HL-60 (cell line): ENCODE data around the gene PITPNB.

Source experiments
- DNase-seq, 2 experiments: peaks; one replicate each; pipeline ENCODE4 v3.0.0-alpha.2; 2010 to 2020; ENCODE audit warnings: low read depth in 1 of 2, low spot score in 1 of 2
- H3K27ac ChIP-seq: fragments of 250-450 bp; sonication (Bioruptor Pico); replicated peaks from 2 replicates; pipeline ENCODE4 v1.5.1; 2020; ENCODE audit warnings: mild to moderate bottlenecking, moderate library complexity
- H3K27me3 ChIP-seq: fragments of 250-450 bp; sonication (Bioruptor Pico); 2 replicates; pipeline ENCODE4 v1.5.1; 2021; ENCODE audit warnings: mild to moderate bottlenecking, moderate library complexity; ENCODE audit not compliant: insufficient read depth, poor library complexity, severe bottlenecking
- H3K4me3 ChIP-seq: replicated peaks from 2 replicates; pipeline ENCODE4 v1.5.1; 2011; ENCODE audit warnings: mild to moderate bottlenecking, control low read depth, low read length; ENCODE audit not compliant: insufficient read depth
- GABPA ChIP-seq: IDR thresholded peaks from 2 replicates; pipeline ENCODE4 v1.6.1; 2012; ENCODE audit warnings: low read depth
- POLR2AphosphoS5 ChIP-seq: IDR thresholded peaks from 2 replicates; pipeline ENCODE4 v1.6.1; 2012; ENCODE audit warnings: low read depth
- SPI1 ChIP-seq: IDR thresholded peaks from 2 replicates; pipeline ENCODE4 v1.6.1; 2012; ENCODE audit warnings: low read depth, mild to moderate bottlenecking, borderline replicate concordance
- TF ChIP-seq, protein P1 (sequence below): IDR thresholded peaks from 2 replicates; pipeline ENCODE4 v1.6.1; 2012; ENCODE audit warnings: low read depth; ENCODE audit not compliant: insufficient replicate concordance
- TF ChIP-seq, protein P2 (sequence below): IDR thresholded peaks from one replicate; pipeline ENCODE4 v1.5.1; 2011; ENCODE audit warnings: low read length, control low read depth, inconsistent platforms; ENCODE audit not compliant: insufficient read depth

PITPNB gene

DNA sequence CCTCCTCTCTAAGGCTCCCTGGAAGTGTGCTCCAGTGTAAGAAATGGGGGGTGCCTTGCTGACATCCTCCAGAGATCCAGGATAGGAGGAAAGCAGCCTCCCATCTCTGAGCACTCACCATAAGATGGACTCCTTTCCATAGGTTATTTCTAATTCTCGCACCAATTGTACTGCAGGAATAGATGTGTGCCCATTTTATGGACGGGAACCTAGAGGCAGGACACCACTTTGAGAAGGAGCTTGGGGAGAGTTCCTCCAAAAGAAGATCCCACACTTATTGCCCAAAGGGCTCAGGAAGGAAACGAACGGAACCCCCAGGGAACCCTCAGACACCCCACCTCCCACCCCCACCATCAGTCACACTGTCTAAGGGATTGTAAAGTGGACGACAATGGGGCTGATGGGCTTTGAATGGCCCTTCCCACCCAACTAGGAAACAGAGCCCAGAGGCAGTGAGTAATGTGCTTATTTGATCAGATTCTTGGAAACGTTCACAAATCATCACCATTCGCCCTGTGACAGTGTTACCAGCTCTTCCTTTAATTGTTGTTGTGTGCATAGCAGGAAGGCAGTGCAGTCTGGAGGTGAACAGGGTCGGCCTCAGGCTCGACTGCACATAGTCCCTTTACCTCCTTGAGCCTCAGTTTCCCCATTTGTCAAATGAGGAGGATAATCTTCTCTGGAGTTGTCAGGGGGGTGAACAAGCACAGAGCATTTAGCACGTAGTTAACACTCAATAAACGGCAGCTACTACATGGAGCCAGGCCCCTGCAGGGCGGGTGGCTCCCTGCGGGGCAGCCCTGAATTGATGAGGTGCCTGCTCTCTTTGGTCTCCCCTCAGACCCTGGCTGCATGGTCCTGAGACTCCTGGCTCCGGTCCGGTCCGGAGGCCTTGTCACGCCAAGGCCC is 109.1 kb downstream of the PITPNB start:
- H3K27me3 ChIP-seq, result no peaks in the 10 kb centered on the region
- TF ChIP-seq POLR2AphosphoS5, result no peak
- TF ChIP-seq, protein P1, sequence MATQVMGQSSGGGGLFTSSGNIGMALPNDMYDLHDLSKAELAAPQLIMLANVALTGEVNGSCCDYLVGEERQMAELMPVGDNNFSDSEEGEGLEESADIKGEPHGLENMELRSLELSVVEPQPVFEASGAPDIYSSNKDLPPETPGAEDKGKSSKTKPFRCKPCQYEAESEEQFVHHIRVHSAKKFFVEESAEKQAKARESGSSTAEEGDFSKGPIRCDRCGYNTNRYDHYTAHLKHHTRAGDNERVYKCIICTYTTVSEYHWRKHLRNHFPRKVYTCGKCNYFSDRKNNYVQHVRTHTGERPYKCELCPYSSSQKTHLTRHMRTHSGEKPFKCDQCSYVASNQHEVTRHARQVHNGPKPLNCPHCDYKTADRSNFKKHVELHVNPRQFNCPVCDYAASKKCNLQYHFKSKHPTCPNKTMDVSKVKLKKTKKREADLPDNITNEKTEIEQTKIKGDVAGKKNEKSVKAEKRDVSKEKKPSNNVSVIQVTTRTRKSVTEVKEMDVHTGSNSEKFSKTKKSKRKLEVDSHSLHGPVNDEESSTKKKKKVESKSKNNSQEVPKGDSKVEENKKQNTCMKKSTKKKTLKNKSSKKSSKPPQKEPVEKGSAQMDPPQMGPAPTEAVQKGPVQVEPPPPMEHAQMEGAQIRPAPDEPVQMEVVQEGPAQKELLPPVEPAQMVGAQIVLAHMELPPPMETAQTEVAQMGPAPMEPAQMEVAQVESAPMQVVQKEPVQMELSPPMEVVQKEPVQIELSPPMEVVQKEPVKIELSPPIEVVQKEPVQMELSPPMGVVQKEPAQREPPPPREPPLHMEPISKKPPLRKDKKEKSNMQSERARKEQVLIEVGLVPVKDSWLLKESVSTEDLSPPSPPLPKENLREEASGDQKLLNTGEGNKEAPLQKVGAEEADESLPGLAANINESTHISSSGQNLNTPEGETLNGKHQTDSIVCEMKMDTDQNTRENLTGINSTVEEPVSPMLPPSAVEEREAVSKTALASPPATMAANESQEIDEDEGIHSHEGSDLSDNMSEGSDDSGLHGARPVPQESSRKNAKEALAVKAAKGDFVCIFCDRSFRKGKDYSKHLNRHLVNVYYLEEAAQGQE, result no peak
- TF ChIP-seq SPI1, result no peak
- TF ChIP-seq, protein P2, sequence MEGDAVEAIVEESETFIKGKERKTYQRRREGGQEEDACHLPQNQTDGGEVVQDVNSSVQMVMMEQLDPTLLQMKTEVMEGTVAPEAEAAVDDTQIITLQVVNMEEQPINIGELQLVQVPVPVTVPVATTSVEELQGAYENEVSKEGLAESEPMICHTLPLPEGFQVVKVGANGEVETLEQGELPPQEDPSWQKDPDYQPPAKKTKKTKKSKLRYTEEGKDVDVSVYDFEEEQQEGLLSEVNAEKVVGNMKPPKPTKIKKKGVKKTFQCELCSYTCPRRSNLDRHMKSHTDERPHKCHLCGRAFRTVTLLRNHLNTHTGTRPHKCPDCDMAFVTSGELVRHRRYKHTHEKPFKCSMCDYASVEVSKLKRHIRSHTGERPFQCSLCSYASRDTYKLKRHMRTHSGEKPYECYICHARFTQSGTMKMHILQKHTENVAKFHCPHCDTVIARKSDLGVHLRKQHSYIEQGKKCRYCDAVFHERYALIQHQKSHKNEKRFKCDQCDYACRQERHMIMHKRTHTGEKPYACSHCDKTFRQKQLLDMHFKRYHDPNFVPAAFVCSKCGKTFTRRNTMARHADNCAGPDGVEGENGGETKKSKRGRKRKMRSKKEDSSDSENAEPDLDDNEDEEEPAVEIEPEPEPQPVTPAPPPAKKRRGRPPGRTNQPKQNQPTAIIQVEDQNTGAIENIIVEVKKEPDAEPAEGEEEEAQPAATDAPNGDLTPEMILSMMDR, result no peak
- no peak for TF ChIP-seq GABPA
- DNase-seq, result no peak
- no peak overlapping the region for H3K4me3 ChIP-seq
- no peak overlapping the region for H3K27ac ChIP-seq

DNA sequence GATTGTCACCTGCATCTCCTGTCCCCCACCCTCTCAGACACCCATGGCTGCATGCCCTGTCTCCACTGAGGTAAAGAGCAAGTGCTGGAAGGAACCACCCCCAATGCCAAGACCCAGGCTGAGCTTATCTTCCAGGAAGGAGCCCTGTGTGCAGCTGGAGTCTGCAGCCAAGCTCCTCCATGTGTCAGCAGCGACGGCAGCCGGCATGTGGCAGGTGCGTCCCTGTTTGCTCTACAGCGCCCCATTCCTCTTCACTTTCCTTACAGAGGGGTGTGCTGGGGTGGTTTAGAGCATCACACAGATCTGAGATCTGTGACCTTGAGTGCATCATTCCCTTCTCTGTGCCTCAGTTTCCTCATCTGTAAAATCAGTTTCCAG is 109.8 kb downstream of the PITPNB start:
- H3K27ac ChIP-seq, result no peak overlapping the region
- no peaks in the 10 kb centered on the region for H3K27me3 ChIP-seq
- DNase-seq, result no peak
- H3K4me3 ChIP-seq, result no peak overlapping the region
- no peak for TF ChIP-seq GABPA
- TF ChIP-seq, protein P2, result no peak
- TF ChIP-seq, protein P1, result no peak
- no peak for TF ChIP-seq SPI1

DNA sequence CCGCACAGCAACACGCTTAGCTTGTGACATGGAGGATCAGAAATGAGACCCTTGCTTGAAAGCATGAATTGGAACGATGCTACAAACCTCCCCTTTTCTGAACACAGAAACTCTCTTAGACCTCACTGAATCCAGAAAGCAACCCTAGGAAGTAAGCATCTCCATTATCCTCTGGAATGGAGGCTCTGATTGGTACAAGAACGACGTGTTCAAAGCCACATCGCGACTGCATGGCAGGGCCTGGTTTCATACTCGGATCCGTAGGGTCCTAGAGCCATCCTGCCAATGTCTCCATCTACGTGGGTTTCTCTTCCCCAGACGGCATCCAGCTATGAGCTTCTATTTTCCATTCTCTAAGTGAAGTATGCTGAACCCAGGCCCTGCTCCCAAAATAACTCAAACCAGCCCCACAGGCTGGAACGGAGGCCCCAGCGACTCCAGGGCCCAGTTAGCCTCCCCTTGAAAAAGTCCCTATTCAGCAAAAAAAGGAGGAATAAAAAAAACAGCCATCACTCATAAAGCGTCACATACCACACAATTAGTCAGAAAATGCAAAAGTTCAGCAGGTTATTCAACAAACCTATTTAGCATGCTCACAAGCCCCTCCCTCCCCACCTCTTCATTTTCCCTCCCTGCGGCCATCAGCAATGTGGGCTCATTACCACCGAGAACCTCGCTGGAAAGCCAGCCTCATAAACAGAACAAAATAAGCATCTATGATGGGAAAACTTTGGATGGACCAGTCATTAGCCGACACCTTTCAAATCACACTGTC is 110.4 kb downstream of the PITPNB start:
- Histone ChIP-seq H3K27me3 (no peaks in the 10 kb centered on the region), H3K27ac (no peak overlapping the region), H3K4me3 (no peak overlapping the region)
- no peak for DNase-seq
- TF ChIP-seq, protein P1, result no peak
- TF ChIP-seq, protein P2, result no peak
- TF ChIP-seq POLR2AphosphoS5 (no peak), GABPA (no peak), SPI1 (no peak)
